ENCODE measurements around the gene ERC1. TPM values are rescaled to one million over a fixed set of nuclear protein-coding genes. Genes with fewer than 3 reads are reported as not detected.
"Not testable (repeated sequence)": the region's sequence is repeated elsewhere in the genome, so short reads cannot be mapped to it uniquely, and the experiment has no call there.

The ERC1 gene
- polyA plus RNA-seq, 1 donor from 2014 or later, result 7.1 TPM

- H3K4me2 ChIP-seq (ENCODE audit: low read length), result no peak overlapping the region
- no peak overlapping the region for H3K9ac ChIP-seq (ENCODE audit: low read length)
- TF ChIP-seq, protein P1, sequence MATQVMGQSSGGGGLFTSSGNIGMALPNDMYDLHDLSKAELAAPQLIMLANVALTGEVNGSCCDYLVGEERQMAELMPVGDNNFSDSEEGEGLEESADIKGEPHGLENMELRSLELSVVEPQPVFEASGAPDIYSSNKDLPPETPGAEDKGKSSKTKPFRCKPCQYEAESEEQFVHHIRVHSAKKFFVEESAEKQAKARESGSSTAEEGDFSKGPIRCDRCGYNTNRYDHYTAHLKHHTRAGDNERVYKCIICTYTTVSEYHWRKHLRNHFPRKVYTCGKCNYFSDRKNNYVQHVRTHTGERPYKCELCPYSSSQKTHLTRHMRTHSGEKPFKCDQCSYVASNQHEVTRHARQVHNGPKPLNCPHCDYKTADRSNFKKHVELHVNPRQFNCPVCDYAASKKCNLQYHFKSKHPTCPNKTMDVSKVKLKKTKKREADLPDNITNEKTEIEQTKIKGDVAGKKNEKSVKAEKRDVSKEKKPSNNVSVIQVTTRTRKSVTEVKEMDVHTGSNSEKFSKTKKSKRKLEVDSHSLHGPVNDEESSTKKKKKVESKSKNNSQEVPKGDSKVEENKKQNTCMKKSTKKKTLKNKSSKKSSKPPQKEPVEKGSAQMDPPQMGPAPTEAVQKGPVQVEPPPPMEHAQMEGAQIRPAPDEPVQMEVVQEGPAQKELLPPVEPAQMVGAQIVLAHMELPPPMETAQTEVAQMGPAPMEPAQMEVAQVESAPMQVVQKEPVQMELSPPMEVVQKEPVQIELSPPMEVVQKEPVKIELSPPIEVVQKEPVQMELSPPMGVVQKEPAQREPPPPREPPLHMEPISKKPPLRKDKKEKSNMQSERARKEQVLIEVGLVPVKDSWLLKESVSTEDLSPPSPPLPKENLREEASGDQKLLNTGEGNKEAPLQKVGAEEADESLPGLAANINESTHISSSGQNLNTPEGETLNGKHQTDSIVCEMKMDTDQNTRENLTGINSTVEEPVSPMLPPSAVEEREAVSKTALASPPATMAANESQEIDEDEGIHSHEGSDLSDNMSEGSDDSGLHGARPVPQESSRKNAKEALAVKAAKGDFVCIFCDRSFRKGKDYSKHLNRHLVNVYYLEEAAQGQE (IDR thresholded peaks at IDR 0.05; ENCODE audit: borderline replicate concordance), result no peak
- TF ChIP-seq TAF1 (IDR thresholded peaks at IDR 0.05; ENCODE audit: low read depth) (no peak), MXI1 (conservative IDR thresholded peaks at IDR 0.05; ENCODE audit: poor library complexity, severe bottlenecking) (no peak), EP300 (conservative IDR thresholded peaks at IDR 0.05; ENCODE audit: poor library complexity, severe bottlenecking) (no peak), EZH2 (IDR thresholded peaks at IDR 0.05; ENCODE audit: borderline replicate concordance, insufficient read depth, low read length, poor library complexity, severe bottlenecking) (no peak), POLR2AphosphoS5 (IDR thresholded peaks at IDR 0.05) (no peak), SMC3 (conservative IDR thresholded peaks at IDR 0.05; ENCODE audit: poor library complexity) (no peak)
- H3K79me2 ChIP-seq (replicated peaks; ENCODE audit: insufficient read depth, low read length), result no peaks in the 10 kb centered on the region
- H3F3A ChIP-seq (ENCODE audit: insufficient read depth, low read length, poor library complexity, severe bottlenecking), result no peaks in the 10 kb centered on the region
- H2AFZ ChIP-seq (ENCODE audit: low read depth, low read length), result no peak overlapping the region
- no peaks in the 10 kb centered on the region for H3K36me3 ChIP-seq (ENCODE audit: insufficient read depth, low read length)
- no peaks in the 10 kb centered on the region for H4K20me1 ChIP-seq (ENCODE audit: insufficient read depth)
- H3K4me3 ChIP-seq (ENCODE audit: low read length), result no peak overlapping the region
- no peaks in the 10 kb centered on the region for H3K9me3 ChIP-seq (ENCODE audit: low read length)
- H3K27me3 ChIP-seq (ENCODE audit: insufficient read depth, low read depth, low read length), result no peaks in the 10 kb centered on the region
- no peaks in the 10 kb centered on the region for H3K9me2 ChIP-seq (ENCODE audit: insufficient read depth, low read length)
- H3K27ac ChIP-seq (ENCODE audit: low read length), result no peak overlapping the region
These were observed 323.5 kb downstream of the ERC1 start for GRCh38 chr12:1314523-1314922.

- H3K79me2 ChIP-seq (replicated peaks; ENCODE audit: insufficient read depth, low read length); H2AFZ ChIP-seq (ENCODE audit: low read depth, low read length); H4K20me1 ChIP-seq (ENCODE audit: insufficient read depth); H3F3A ChIP-seq (ENCODE audit: insufficient read depth, low read length, poor library complexity, severe bottlenecking); H3K9ac ChIP-seq (ENCODE audit: low read length); H3K36me3 ChIP-seq (ENCODE audit: insufficient read depth, low read length); H3K9me3 ChIP-seq (ENCODE audit: low read length); H3K4me3 ChIP-seq (ENCODE audit: low read length); H3K27ac ChIP-seq (ENCODE audit: low read length); H3K4me2 ChIP-seq (ENCODE audit: low read length); H3K9me2 ChIP-seq (ENCODE audit: insufficient read depth, low read length); H3K27me3 ChIP-seq (ENCODE audit: insufficient read depth, low read depth, low read length): not testable (repeated sequence)
These were observed 326.0 kb downstream of the ERC1 start for GRCh38 chr12:1316991-1317390.

DNA sequence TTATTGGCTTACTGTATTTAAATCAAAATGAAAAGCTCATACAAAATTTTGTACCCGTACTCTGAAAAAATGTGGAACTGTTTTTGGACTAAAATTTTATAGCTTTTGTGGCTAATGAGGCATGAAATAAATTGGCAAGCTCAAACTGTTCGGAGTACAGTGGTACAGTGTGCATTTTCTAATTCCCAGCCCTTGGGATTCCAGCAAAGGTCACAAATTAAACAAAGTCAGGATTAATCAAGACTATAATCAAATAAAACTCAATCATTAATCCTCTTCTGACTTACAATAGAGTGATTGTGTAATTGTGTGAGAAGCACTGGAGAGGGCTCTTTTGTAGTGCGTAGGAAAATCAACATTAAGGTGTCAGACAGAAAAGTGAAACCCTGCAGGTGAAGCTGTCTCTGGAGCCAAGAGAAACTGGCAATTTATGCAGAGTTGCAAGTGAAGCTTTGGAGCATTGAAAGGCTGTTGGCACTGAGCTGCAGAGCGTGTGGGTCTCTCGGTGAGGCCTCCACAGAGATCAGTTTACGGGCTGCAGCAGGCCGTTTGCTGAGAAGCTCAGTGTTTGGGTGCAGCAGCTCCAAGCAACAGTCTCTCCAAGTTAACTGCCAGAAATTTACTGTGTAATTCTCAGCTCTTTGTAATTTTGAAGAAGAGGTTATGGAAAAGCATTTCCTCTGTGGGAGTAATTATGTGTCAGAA is 327.5 kb downstream of the ERC1 start:
- peak overlapping the region; percentile 47 for H3K4me3 ChIP-seq (ENCODE audit: low read length)
- H3K9me3 ChIP-seq (ENCODE audit: low read length), result no peaks in the 10 kb centered on the region
- H3K9me2 ChIP-seq (ENCODE audit: insufficient read depth, low read length), result no peaks in the 10 kb centered on the region
- H3K27ac ChIP-seq (ENCODE audit: low read length), result no peak overlapping the region
- H3K36me3 ChIP-seq (ENCODE audit: insufficient read depth, low read length), result no peaks in the 10 kb centered on the region
- H3K27me3 ChIP-seq (ENCODE audit: insufficient read depth, low read depth, low read length), result no peaks in the 10 kb centered on the region
- no peaks in the 10 kb centered on the region for H3F3A ChIP-seq (ENCODE audit: insufficient read depth, low read length, poor library complexity, severe bottlenecking)
- no peaks in the 10 kb centered on the region for H3K79me2 ChIP-seq (replicated peaks; ENCODE audit: insufficient read depth, low read length)
- TF ChIP-seq EP300 (conservative IDR thresholded peaks at IDR 0.05; ENCODE audit: poor library complexity, severe bottlenecking), result no peak
- peak; percentile 25 for TF ChIP-seq POLR2AphosphoS5 (IDR thresholded peaks at IDR 0.05)
- peak; percentile 27 for TF ChIP-seq RAD21 (conservative IDR thresholded peaks at IDR 0.05)
- H2AFZ ChIP-seq (ENCODE audit: low read depth, low read length), result no peak overlapping the region
- H4K20me1 ChIP-seq (ENCODE audit: insufficient read depth), result no peaks in the 10 kb centered on the region
- peak overlapping the region; percentile 13 for H3K9ac ChIP-seq (ENCODE audit: low read length)
- H3K4me2 ChIP-seq (ENCODE audit: low read length), result peak overlapping the region; percentile 36

Data from neural cell (in vitro differentiated cells).